RPMI7951 (cell line): ENCODE data around the gene UBE2Q2. TPM values are rescaled to one million over a fixed set of nuclear protein-coding genes. Genes with fewer than 3 reads are reported as not detected.
A peak's percentile ranks its signal among the peaks of the same experiment; 100 is the strongest.

Experiments used
- DNase-seq: peaks from one replicate; pipeline ENCODE4 v3.0.0-alpha.2; 2012; ENCODE audit warnings: low read depth
- total RNA-seq: library from RNA; depleted of rRNA; stranded (reverse); fragments of >200 nt; shearing (Covaris generic); gene quantifications from 2 replicates; pipeline ENCODE4 v1.2.3, GENCODE V29; 2014; rRNA removed

Gene UBE2Q2
- total RNA-seq, 1 experiment from 2014 or later: 86.9 TPM

DNA sequence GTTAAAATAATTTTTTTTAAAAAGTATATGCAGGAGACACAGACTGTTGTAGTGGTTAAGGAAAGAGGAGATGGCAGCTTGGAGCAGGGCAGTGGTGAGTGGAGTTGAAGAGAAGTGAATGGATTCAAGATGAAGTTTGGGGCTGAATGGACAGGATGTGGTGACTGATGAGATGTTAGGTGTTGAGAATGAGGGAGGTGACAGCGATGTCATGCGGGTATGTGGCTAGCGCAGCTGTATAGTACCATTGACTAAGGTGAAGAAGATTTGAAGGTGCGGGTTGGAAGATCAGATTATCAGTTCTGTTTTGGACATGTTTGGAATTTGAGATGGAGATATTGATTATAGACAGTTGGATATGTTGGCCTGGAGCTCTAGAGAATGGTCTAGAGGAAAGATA, 80.5 kb downstream of the UBE2Q2 start:
- DNase-seq: no peak

DNA sequence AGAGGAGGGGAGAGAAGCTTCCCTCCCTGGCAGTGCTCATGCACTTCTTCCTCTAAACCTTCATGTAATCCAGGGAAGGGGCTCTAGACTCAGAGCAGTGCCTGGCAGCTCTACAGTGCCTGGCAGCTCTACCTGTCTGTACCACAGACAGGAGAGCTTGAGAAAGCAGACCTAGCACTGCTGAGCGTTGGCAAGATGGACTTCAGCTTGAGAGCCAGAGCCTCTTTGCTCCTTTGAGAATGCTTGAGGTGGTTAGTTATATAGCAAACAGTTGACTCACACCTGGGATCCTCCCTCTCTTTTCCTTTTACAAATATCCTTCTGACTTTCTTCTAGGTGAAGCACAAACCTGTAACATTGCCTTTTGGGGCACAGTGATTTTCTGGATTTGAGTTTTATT, 81.3 kb downstream of the UBE2Q2 start:
- DNase-seq: no peak

DNA sequence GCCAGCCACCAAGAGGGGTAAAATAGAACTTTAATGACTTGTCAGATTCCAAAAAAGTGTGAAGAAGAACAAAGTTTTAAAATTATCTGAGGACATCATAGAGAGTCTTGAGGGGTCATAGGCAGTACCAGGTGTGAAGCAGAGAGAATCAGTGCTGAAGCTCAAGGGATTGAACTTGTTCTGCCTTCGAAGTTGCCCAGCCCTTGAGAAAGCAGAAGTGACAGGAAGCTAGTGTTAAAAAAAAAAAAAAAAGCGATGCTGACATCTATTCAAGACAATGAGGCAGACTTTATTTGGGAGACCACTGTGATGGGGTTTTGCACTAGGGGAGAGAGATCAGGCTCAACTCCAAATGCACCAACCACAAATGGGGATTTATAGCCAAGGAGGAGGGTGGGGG, 82.2 kb downstream of the UBE2Q2 start:
- DNase-seq: no peak

DNA sequence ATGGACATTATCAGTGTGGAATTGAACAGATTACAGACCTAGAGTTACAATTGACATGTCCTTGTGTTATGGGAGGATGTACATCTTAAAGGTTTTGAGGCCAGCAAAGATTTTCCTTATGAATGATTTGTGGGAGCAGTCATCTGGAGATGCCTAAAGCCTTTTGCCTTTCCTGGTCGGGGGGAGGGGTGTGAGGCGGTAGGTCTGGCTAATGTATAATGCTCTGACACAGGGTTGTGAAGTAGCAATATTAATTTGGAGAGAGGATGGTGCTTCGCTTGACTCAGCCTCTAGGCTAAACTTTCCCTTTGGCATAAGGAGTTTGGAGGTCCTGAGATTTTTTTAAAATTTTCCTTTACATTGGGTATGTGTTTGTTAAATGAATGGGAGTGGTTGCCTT, 83.7 kb downstream of the UBE2Q2 start:
- DNase-seq: no peak

DNA sequence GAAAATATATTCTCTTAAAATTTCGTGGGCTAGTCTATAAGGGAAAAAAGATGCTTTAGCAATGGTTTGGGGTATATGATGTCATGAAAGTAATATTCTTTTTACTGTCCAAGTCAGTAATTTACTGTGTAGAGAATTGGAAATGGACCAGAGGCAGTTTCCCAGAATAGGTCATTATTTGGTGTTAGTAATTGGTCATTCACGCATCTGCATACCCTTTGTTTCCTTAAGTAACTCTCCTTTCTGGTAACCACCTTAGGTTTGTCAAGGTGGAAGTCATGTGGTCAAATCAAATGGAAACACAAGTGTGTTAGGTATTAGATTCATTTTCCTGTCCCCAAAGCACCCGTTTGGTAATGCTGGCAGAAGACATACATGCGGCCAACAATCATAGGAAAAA, 84.4 kb downstream of the UBE2Q2 start:
- DNase-seq: no peak

DNA sequence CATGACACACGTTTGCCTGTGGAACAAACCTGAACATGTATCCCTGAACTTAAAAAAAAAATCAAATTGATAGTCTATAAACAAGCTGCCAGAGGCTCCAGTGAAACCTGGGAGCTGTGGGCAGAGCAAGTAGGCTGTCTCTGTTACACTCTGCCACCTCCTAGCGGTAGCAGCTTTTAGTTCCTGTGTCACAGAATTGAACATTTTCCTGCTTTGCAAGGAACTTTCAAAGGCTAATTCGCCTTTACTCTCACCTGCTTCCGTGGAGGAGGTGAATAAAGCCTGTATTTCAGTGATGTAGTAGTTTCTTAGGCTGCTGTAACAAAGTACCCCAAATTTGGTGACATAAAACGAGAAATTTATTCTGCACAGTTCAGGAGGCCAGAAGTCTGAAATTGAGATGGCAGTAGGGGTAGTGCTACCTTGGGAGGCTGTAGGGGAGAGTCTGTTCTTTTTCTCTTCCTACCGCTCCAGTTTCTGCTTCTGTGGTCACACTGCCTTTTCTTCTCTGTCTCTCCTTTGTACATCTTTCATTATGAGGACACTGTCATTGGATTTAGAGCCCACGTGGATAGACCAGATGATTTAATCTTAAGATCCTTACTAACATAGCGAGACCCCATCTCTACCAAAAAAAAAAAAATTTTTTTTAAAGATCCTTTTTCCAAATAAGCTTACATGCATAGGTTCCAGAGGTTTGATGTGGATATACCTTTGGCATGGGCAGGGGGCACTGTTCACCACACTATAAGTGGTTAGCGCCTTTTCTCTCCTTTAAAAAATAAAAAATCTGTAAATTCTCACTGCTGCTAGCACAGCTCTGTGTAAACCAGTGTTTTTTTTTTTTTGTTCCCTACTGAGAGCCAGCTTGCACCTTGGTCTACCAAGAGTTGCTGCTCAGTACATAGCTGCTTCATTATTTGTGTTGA, 85.7 kb downstream of the UBE2Q2 start:
- DNase-seq: peak; percentile 15

DNA sequence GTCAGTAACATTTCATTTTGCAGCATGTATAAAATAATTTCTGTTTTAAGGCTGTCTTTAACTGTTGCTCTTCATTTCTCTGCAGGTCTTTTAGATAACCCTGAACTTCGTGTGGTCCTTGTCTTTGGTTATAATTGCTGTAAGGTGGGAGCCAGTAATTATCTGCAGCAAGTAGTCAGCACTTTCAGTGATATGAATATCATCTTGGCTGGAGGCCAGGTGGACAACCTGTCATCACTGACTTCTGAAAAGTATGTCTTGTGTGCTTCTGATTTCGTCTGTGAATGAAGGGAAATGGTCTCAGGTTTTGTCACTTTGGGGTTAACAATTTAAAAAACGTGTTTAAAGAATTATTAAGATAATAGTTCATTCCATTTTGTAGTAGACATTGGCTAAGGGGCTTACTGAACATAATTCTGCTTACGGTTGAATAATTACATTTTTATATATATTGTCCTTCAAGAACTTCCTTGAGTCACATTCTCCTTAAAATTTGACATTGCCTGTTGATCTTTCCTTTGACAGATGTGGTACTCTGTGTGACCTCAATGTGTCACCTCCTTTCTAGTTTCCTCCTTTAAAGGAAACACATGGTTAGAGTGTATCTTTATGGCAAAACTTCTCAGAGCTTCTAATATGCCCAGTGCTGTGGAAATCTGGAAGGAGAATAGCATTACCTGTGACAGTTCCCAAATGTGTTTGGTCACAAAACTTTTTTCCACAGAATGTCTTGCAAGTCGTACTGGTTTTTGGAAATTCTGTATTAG, 86.7 kb downstream of the UBE2Q2 start:
- DNase-seq: no peak

DNA sequence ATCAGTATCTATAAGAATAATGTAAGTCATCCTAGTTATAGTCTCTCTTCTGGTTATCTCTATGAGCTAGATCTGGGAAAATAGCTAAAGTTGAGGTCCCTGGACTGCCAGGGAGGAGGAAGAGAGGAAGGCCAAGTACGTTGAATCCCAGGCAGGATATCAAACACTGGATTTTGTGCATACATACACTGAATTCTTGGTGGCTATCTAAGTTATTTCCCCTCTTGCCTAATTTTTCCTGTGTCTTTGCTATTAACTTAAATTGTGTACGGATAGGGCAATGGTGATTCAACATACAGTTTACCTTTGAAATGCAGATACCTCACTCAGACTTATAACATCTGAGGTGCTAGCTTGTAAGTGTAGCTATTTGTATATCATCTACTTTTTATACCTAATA, 87.6 kb downstream of the UBE2Q2 start:
- DNase-seq: no peak

DNA sequence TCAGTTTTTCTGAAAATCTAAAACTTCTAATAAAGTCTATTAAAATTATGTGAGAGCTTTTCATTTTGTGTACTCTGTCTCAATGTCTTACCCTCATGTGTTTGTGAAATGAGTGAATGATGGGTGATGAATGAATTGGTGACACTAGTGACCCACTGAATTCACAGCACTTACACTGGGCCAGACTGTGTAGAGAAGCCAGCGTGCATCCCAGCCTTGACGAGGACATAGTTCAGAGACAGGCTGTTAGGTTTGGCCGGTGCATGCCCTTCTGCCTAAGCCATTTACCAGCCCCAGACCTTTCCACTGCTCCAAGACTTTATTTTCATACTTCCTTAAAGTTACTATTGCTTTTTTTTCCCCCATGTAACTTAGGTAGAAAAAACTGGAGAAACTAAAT, 99.2 kb downstream of the UBE2Q2 start:
- no peak for DNase-seq

DNA sequence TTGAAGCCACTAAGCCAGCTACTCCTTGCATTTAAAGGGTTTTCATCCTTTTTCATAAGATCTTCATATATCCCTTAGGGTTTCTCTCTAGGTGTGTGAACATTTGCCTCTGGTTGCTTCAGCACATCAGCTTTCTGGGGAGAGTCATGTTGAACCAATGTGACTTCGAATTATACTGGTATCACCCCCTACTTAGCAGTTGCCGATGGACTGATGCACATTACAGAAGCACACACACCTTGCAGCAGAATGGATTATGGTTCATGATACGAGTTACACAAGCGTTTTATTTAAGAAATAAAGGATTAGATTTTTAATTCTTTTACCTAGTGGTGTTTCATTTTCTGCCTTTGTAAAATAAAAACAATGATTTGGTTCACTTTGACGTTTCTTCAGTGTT, 100.0 kb downstream of the UBE2Q2 start:
- DNase-seq: no peak

DNA sequence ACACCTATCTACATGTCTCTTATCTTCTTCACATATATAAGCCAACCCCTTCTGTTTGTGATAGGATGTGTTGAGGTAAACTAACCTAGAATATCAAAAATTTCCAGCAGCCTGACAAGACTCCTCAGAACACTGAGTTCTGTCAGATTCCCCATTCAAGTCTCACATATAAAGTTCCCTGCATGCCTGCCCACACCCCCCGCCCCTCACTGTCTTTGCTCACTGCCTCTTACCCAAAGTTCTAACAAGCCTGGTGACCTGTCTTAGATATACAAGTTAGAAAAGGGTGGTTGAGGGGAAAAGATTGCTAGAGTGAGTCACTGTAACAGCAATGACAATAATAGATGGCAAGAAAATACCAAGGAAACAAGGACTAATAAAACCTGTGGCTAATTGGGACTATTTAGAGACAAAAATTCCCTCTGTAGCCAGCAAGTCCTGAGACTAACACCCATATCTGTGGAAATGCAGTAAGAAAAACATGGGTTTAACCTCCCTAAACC, 100.5 kb downstream of the UBE2Q2 start:
- no peak for DNase-seq

DNA sequence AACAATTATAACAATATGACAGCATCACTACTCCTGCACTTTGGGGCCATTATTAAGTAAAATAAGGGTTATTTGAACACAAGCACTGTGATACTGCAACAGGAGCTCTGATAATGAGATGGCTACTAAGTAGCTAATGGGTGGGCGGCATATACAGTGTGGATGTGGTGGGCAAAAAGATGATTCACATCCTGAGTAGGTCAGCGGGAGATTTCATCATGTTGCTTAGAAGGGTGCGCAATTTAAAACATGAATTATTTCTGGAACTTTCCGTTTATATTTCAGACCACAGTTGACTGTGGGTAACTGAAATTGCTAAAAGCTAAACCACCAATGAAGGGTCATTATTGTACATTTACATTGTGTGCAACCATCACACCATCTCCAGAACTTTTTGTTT, 102.7 kb downstream of the UBE2Q2 start:
- peak; percentile 56 for DNase-seq

DNA sequence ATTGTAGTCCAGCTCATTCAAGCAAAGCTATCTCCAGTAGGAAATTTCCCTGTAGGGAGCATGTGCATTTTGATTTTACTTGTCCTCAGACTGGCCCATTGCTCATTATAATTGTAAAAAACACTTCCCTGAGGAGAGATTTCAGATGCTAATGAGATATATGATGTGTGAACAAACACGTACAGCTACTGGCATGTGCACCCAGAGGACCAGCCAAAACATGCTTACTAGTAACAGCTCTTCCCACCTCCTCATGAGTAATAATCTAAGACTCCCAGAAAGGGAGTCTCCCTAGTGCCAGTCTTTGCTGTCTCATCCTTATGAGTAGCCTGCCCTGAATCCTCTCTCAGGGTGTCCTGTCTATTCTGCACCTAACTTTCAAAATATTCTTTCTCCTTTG, 103.8 kb downstream of the UBE2Q2 start:
- peak; percentile 70 for DNase-seq

DNA sequence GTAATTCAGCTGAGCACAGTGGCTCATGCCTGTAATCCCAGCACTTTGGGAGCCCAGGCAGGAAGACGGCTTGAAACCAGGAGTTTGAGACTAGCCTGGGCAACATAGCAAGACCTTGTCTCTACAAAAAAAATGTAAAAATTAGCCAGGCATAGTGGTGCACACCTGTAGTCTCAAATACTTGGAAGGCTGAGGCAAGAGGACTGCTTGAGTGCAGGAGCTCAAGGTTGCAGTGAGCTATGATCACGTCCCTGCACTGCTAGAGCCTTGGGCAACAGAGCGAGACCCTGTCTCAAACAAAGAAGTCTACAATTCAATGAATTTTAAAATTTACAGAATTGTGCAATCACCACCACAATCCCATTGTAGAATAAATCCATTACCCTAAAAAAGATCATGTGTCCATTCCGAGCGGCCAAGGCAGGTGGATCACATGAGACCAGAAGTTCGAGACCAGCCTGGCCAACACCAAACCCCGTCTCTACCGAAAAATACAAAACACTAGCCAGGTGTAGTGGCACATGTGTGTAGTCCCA, 105.6 kb downstream of the UBE2Q2 start:
- no peak for DNase-seq

Other genes starting within 250 kb of the UBE2Q2 start
- 30.5 and 33.2 TPM in 2 replicates for gene SNUPN, start 217.7 kb upstream of the UBE2Q2 start, total RNA-seq
- gene IMP3, start 203.2 kb upstream of the UBE2Q2 start, total RNA-seq: 127 and 153 TPM in 2 replicates
- 7.1 and 8.1 TPM in 2 replicates for gene SNX33, start 195.5 kb upstream of the UBE2Q2 start, total RNA-seq
- 31.4 and 52.5 TPM in 2 replicates for gene CSPG4, start 130.6 kb upstream of the UBE2Q2 start, total RNA-seq
- gene FBXO22, start 60.4 kb downstream of the UBE2Q2 start, total RNA-seq: 50.5 and 58.1 TPM in 2 replicates
- not detected in 2 replicates for gene NRG4, start 169.0 kb downstream of the UBE2Q2 start, total RNA-seq
- gene TMEM266, start 216.5 kb downstream of the UBE2Q2 start, total RNA-seq: not detected in 2 replicates